Measurements from ENCODE around the gene ANKDD1B.
A peak's percentile ranks its signal among the peaks of the same experiment; 100 is the strongest.
"Not testable (repeated sequence)": the region's sequence is repeated elsewhere in the genome, so short reads cannot be mapped to it uniquely, and the experiment has no call there.

Gene ANKDD1B

DNA sequence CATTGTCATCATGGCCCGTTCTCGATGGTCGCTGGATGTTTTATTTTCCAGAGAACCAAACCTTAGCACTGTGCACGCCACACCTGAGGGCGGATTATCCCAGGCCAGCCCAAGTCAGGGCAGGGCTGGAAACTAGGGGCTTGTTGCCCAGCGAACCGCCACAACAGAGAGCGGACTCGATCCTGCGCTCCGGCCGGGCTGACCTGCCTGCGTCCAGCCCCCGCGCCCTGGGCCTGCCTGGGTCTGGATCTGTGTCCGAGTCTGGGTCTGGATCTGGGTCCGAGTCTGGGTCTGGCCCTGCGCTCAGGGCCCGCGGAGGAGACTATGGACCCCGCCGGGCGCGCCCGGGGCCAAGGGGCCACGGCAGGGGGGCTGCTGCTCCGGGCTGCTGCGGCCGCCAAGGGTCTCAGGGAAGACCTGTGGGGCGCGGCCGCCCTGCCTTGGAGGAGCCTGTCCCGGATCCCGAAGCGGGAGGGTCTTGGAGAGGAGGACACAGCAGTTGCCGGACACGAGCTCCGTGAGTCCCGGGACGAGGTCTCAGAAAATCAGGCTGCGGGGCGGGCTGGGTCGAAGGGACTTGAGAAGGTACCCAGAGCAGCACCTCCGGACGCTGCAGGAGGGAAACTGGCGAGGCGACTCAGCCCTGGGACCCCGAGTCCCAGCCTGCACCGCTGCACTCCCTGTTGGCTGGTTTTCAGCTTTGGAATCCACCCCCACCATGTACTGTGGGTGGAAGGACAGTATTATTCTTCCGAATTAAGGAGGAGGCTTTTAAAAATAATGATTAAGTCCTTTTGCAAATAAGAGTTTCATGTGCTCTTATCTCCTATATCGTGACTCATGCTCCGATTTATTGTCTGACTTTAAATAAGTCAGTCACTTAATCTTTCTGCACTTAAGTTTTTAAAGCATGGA lies at the start of gene ANKDD1B:
TSS of gene ANKDD1B (plus strand) at position 143 of the 915 bp plus-strand sequence. CDS start at position 325, 182 bp downstream.
- DNase-seq (ENCODE audit: low read depth in 1 of 2, low spot score in 1 of 2), result no peak

DNA sequence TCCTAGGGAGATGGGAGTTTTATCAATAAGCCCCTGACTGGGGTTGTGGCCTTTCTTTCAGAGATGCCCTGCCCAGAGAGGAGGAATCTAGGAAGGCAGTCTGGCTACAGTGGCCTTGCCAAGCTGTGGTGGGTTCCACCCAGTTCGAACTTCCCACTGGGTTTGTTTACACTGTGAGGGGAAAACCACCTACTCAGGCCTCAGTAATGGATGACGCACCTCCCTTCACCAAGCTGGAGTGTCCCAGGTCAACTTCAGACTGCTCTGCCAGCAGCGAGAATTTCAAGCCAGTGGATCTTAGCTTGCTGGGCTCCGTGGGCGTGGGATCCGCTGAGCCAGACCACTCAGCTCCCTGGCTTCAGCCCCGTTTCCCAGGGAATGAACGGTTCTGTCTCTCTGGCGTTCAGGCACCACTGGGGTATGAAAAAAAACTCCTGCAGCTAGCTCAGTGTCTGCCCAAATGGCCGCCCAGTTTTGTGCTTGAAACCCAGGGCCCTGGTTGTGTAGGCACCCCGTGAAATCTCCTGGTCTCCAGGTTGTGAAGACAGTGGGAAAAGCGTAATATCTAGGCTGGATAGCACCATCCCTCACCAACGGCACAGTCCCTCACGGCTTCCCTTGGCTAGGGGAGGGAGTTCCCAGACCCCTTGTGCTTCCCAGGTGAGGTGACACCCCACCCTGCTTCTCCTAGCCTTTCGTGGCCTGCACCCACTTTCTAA lies 45.1 kb upstream of the ANKDD1B start:
- in situ Hi-C loops (cut with HindIII; ENCODE audit: low pct_unique_long_range_greater_than_20kb, low sequenced_read_pairs); DNase-seq (ENCODE audit: low read depth in 1 of 2, low spot score in 1 of 2): not testable (repeated sequence)

More for the DNA sequence above, at the start of gene ANKDD1B:
- no peak for TF ChIP-seq JUND (IDR thresholded peaks at IDR 0.05; ENCODE audit: low read depth)
- in situ Hi-C loops (cut with HindIII; ENCODE audit: low pct_unique_long_range_greater_than_20kb, low sequenced_read_pairs), result no loop called here

DNA sequence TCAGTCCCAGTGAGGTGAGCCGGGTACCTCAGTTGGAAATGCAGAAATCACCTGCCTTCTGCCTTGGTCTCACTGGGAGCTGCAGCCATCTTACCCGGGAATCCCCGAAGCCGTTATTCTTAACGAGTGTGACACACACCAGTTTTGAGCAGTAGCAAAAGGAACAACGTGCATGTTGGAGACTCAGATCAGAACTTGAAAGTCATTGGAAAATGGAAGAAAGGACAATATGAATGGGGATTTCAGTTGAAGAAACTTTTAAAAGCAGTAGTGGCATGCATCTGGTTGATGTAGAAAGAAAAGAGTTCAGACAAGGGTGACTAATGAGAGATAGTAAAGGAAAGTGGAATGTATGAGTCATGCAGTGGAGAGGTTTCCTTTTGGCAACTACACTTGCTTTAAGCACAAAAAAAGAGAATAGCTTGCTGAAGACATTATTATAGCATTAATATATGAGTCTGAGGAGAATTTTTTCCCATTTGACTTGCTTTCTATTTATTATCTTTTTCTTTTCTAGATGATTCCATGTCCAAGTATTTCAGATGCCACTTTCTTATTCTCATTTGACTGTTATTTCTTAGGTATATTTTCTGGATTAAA lies 44.4 kb upstream of the ANKDD1B start:
- TF ChIP-seq JUND (IDR thresholded peaks at IDR 0.05; ENCODE audit: low read depth), result no peak
- DNase-seq (ENCODE audit: low read depth in 1 of 2, low spot score in 1 of 2), result peak in 1 of 2 experiments; percentile 5
- in situ Hi-C loops (cut with HindIII; ENCODE audit: low pct_unique_long_range_greater_than_20kb, low sequenced_read_pairs), result no loop called here

DNA sequence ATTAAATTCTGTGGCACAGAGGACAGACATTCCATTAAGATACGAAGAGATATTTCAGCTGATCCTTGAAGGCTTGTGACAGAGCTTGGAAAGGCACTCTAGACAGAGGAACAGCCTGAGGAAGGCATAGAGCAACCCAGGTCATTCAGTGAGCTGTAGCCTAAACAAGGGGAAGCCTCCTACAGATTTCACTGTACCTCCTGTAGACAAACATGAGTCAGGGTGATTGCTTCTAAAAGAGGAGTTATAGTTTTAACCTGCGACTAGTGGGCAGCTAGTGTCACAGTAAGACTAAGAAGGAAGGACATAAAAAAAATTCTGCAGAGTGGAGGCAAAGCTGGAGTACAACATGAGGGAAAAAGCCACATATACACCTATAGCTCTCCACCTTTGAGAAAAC lies 43.5 kb upstream of the ANKDD1B start:
- in situ Hi-C loops (cut with HindIII; ENCODE audit: low pct_unique_long_range_greater_than_20kb, low sequenced_read_pairs), result no loop called here
- no peak for TF ChIP-seq JUND (IDR thresholded peaks at IDR 0.05; ENCODE audit: low read depth)
- DNase-seq (ENCODE audit: low read depth in 1 of 2, low spot score in 1 of 2), result no peak

DNA sequence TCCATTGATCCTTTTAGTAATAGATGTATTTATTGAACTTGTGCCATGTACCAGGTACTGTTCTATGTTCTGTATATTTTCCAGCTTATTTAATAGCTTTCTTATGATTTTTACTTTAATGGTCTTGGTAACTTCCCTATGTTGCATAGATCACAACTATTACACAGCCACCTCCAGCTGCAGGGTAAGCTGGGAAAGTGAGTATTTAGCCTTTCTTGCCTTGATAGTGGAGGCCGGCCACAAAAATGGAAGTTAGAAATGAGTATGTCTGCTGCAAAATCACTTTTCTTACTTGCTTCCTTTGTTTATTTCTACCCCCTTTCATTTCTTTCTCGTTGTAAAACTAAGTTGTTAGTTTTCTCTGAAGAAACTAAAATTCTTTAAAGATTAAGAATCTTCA lies 43.1 kb upstream of the ANKDD1B start:
- in situ Hi-C loops (cut with HindIII; ENCODE audit: low pct_unique_long_range_greater_than_20kb, low sequenced_read_pairs), result no loop called here
- no peak for TF ChIP-seq JUND (IDR thresholded peaks at IDR 0.05; ENCODE audit: low read depth)
- DNase-seq (ENCODE audit: low read depth in 1 of 2, low spot score in 1 of 2), result no peak

DNA sequence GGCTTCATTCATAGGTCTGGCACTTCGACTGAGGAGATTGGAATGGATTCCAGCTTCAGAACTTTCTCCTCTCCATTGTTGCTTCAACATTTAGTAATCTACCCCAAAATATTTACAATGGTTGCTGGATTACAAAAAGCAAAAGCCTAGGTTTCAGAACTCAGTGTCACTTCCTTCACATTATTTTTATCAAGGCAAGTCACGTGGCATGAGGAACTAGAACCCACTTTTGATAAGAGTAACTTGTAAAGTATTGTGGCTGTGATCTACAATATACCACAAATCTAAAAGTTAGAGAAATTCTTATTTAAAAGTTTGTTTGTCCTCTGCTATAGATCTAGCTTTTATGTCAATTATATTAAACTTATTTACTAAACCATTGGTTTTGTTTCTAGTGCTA lies 39.7 kb upstream of the ANKDD1B start:
- in situ Hi-C loops (cut with HindIII; ENCODE audit: low pct_unique_long_range_greater_than_20kb, low sequenced_read_pairs), result no loop called here
- DNase-seq (ENCODE audit: low read depth in 1 of 2, low spot score in 1 of 2), result no peak
- TF ChIP-seq JUND (IDR thresholded peaks at IDR 0.05; ENCODE audit: low read depth), result no peak

DNA sequence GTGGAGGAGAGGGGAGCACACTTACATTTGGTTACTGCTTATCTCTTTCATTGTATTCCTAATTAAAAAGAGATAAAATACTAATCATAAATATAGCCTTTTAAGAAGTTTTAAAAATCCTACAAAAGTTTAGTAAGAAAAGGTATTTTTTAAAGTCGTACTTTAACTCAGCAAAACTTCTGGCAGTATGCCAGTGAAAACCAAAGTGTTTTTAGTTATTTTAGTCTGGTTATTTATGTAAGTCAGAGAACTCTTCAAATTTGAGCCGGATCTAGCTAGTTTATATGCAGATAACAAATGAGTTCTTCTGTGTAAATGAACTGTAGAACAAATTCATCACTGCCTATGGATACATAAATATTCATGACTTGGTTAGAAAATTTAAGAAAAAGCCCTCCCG lies 36.5 kb upstream of the ANKDD1B start:
- DNase-seq (ENCODE audit: low read depth in 1 of 2, low spot score in 1 of 2), result no peak
- no peak for TF ChIP-seq JUND (IDR thresholded peaks at IDR 0.05; ENCODE audit: low read depth)
- in situ Hi-C loops (cut with HindIII; ENCODE audit: low pct_unique_long_range_greater_than_20kb, low sequenced_read_pairs), result no loop called here

DNA sequence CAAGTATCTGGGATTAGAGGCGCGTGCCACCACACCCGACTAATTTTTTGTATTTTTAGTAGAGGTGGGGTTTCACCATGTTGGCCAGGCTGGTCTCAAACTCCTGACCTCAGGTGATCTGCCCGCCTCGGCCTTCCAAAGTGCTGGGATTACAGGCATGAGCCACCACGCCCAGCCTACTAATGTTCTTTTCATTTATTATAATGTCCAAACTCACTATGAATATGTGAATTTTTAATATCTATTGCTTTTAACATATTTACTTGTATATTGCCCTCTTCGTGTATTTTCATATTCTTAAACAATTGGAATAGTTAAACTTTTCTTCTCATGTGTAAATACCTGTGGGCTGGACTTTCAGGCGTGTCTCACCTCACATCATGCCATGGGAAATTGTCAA lies 33.0 kb upstream of the ANKDD1B start:
- in situ Hi-C loops (cut with HindIII; ENCODE audit: low pct_unique_long_range_greater_than_20kb, low sequenced_read_pairs), result not testable (repeated sequence)

DNA sequence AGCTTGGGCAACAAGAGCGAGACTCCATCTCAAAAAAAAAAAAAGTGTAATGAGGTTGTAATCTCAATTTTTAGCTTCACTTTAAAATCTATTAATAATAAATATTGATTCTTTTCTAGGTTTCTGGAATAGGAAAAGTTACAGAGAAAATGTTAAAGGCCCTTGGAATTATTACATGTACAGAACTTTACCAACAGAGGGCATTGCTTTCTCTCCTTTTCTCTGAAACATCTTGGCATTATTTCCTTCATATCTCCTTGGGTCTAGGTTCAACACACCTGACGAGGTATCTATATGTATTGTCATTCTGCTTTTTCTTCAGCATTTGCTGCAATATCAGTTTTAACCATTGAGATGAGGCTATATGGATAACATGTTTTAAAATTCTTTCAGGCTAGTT lies 26.6 kb upstream of the ANKDD1B start:
- in situ Hi-C loops (cut with HindIII; ENCODE audit: low pct_unique_long_range_greater_than_20kb, low sequenced_read_pairs), result no loop called here
- DNase-seq (ENCODE audit: low read depth in 1 of 2, low spot score in 1 of 2), result peak in 1 of 2 experiments; percentile 26
- no peak for TF ChIP-seq JUND (IDR thresholded peaks at IDR 0.05; ENCODE audit: low read depth)

More for the DNA sequence above, 33.0 kb upstream of the ANKDD1B start:
- DNase-seq (ENCODE audit: low read depth in 1 of 2, low spot score in 1 of 2), result not testable (repeated sequence)

DNA sequence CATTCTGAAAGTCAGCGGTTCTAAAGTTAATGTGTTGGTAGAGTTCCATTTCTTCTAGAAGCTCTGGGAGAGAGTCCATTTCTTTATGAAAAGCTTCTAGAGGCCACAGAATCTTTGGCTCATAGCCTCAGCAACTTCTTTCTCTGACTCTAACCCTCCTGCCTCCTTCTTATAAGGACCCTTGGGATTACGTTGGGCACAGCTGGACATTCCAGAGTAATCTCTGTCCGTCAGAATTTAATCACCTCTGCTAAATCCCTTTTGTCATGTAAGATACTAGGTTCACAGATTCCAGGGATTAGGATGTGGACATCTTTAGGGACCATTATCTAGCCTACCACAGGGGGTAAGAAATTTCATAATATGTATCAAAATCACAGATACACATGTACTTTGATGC lies 22.6 kb upstream of the ANKDD1B start:
- in situ Hi-C loops (cut with HindIII; ENCODE audit: low pct_unique_long_range_greater_than_20kb, low sequenced_read_pairs), result no loop called here
- no peak for TF ChIP-seq JUND (IDR thresholded peaks at IDR 0.05; ENCODE audit: low read depth)

DNA sequence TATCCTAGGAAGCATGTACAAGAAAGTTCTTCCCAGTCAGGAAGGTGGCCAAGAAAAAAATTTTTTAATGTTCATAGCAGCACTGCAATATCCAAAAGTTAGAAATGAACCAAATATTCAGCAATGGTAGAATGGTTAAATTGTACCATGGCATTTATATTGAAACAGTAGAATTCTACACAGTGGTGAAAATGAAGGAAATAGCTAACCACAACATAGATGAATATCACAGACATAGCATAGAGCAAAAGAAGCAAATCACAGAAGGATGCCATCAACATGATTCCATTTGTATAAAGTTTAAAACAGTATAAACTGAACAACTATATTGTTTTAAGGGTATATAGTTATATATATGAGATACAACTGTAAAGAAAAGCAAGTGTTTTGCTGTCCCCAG lies 10.7 kb upstream of the ANKDD1B start:
- DNase-seq (ENCODE audit: low read depth in 1 of 2, low spot score in 1 of 2), result no peak

More for the DNA sequence above, 22.6 kb upstream of the ANKDD1B start:
- no peak for DNase-seq (ENCODE audit: low read depth in 1 of 2, low spot score in 1 of 2)

DNA sequence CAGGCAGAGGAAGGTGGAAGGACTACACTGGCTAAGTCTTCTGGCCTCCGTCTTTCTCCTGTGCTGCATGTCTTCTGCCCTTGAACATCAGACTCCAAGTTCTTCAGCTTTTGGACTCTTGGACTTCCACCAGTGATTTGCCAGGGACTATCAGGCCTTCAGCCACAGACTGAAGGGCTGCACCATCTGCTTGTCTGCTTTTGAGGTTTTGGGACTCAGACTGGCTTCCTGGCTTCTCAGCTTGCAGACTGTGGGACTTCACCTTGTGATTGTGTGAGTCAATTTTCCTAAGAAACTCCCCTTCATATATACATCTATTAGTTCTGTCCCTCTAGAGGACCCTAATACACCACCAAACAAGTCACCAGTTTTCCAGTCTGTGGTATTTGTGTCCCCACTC lies 9.7 kb upstream of the ANKDD1B start:
- no peak for DNase-seq (ENCODE audit: low read depth in 1 of 2, low spot score in 1 of 2)
- no peak for TF ChIP-seq JUND (IDR thresholded peaks at IDR 0.05; ENCODE audit: low read depth)
- in situ Hi-C loops (cut with HindIII; ENCODE audit: low pct_unique_long_range_greater_than_20kb, low sequenced_read_pairs), result no loop called here

More for the DNA sequence above, 10.7 kb upstream of the ANKDD1B start:
- in situ Hi-C loops (cut with HindIII; ENCODE audit: low pct_unique_long_range_greater_than_20kb, low sequenced_read_pairs), result no loop called here
- TF ChIP-seq JUND (IDR thresholded peaks at IDR 0.05; ENCODE audit: low read depth), result no peak

DNA sequence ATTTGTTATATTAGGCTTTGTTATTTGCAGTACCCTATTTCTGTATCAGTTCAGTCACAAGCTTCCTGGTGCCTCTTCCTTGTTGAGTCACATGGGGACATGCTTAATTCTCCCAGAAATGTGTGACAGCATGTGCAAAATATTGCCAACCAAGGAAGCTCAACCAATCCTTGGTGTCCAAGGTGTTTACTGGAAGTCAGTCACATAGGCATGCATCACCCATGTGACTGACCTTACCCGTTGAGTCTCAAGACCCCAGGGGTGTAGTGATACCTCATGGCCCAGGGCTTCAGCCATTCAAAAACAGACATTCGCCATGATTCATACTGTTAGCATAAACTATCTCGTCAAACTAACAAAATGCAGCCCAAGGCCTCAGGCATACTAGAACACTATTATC lies 9.3 kb upstream of the ANKDD1B start:
- no peak for DNase-seq (ENCODE audit: low read depth in 1 of 2, low spot score in 1 of 2)
- TF ChIP-seq JUND (IDR thresholded peaks at IDR 0.05; ENCODE audit: low read depth), result no peak
- in situ Hi-C loops (cut with HindIII; ENCODE audit: low pct_unique_long_range_greater_than_20kb, low sequenced_read_pairs), result no loop called here
